C4-2B (cell line): ENCODE data around the gene FEM1B.

Experiments used
- H3K27ac ChIP-seq: fragments of 450-650 bp; 2 replicates; pipeline ENCODE4 v1.5.1; 2017
- CTCF ChIP-seq: fragments of 450-650 bp; conservative IDR thresholded peaks from 2 replicates; pipeline ENCODE4 v1.5.1; 2017; ENCODE audit warnings: mild to moderate bottlenecking
- ZFX ChIP-seq: fragments of 450-650 bp; IDR thresholded peaks from 2 replicates; pipeline ENCODE4 v1.6.1; 2017

FEM1B gene

GRCh38 chr15:68249058-68249713 is 28.4 kb upstream of the FEM1B start:
- TF ChIP-seq ZFX, result no peak
- no peak overlapping the region for H3K27ac ChIP-seq

- no peak overlapping the region for H3K27ac ChIP-seq
- no peak for TF ChIP-seq ZFX
- TF ChIP-seq CTCF, result peak; percentile 95
Observed at GRCh38 chr15:68252925-68253534, 24.5 kb upstream of the FEM1B start.

GRCh38 chr15:68256675-68257450 is 20.7 kb upstream of the FEM1B start:
- TF ChIP-seq CTCF, result no peak
- no peak for TF ChIP-seq ZFX
- H3K27ac ChIP-seq, result no peak overlapping the region

GRCh38 chr15:68258692-68259091 is 18.9 kb upstream of the FEM1B start:
- H3K27ac ChIP-seq, result no peak overlapping the region
- TF ChIP-seq ZFX, result no peak
- TF ChIP-seq CTCF, result no peak

- no peak overlapping the region for H3K27ac ChIP-seq
- TF ChIP-seq ZFX, result no peak
- TF ChIP-seq CTCF, result no peak
Observed at GRCh38 chr15:68259883-68260282, 17.7 kb upstream of the FEM1B start.

GRCh38 chr15:68261241-68261640 is 16.3 kb upstream of the FEM1B start:
- no peak overlapping the region for H3K27ac ChIP-seq
- TF ChIP-seq ZFX (no peak), CTCF (no peak)

- no peak overlapping the region for H3K27ac ChIP-seq
- TF ChIP-seq CTCF, result no peak
- no peak for TF ChIP-seq ZFX
Observed at GRCh38 chr15:68261980-68262379, 15.6 kb upstream of the FEM1B start.
